HepG2 (cell line): ENCODE data around the gene DDT. TPM values are rescaled to one million over a fixed set of nuclear protein-coding genes. Genes with fewer than 3 reads are reported as not detected.
A peak's percentile ranks its signal among the peaks of the same experiment; 100 is the strongest.

Experiments
- ATAC-seq: fragments of 200-7000 bp; cut with Tn5 transposase; 3 replicates; pipeline ENCODE4 v1.9.1; 2020; ENCODE audit warnings: mild to moderate bottlenecking, moderate library complexity
- BruUV-seq: library from RNA; stranded (reverse); fragments of 400-500 nt; replicated peaks from 2 replicates; lab custom pipeline; 2021; lab: Mats Ljungman, UMichigan
- CTCF ChIA-PET: fragments of 300-600 bp; formaldehyde crosslinking; extraction: SDS; loops from one replicate; lab custom pipeline; 2021; ENCODE audit warnings: low total read pairs, inconsistent platforms, low intra/inter-chr PET ratio; lab: Yijun Ruan, JAX
- POLR2A ChIA-PET: fragments of 350-600 bp; sonication (Branson Sonifier 250); formaldehyde crosslinking; loops from one replicate; lab custom pipeline; 2020; ENCODE audit warnings: antibody characterized with exemption, inconsistent platforms; lab: Yijun Ruan, JAX
- DNase-seq: peaks from one replicate; pipeline ENCODE4 v3.0.0-alpha.2; 2015; ENCODE audit warnings: low spot score
- FAIRE-seq: peaks from 3 replicates; lab custom pipeline; 2011; peaks lifted over from hg19 to GRCh38; lab: Jason Lieb, UNC
- H2AFZ ChIP-seq: one replicate; pipeline ENCODE4 v1.6.1; 2011; ENCODE audit warnings: low read length, inconsistent platforms
- H3K27ac ChIP-seq: fragments of 300-600 bp; 3 replicates; pipeline ENCODE4 v1.8.0; 2011; ENCODE audit warnings: mixed run types, mild to moderate bottlenecking, mixed read lengths, low read length, inconsistent platforms; ENCODE audit not compliant: insufficient read depth; ENCODE audit errors: extremely low read length
- H3K27me3 ChIP-seq, 2 experiments: fragments of 200-600 bp in 1 of 2; 2 replicates in 1 of 2; 3 replicates in 1 of 2; pipeline versions ENCODE4 v1.6.0 to v1.8.0; 2011; ENCODE audit warnings: low read length in 2 of 2, mild to moderate bottlenecking in 2 of 2, moderate library complexity in 2 of 2, inconsistent platforms in 1 of 2; ENCODE audit not compliant: insufficient read depth in 2 of 2, control insufficient read depth in 1 of 2
- H3K36me3 ChIP-seq, 2 experiments: fragments of 200-600 bp in 1 of 2; replicated peaks in 1 of 2; 2 replicates in 1 of 2; 3 replicates in 1 of 2; pipeline versions ENCODE4 v1.5.1 to v1.8.0; 2011; ENCODE audit warnings: low read length in 2 of 2, inconsistent platforms in 1 of 2; ENCODE audit not compliant: insufficient read depth in 2 of 2, control insufficient read depth in 1 of 2
- H3K4me1 ChIP-seq: 2 replicates; pipeline ENCODE4 v1.5.1; 2012; ENCODE audit warnings: low read length, inconsistent platforms; ENCODE audit not compliant: insufficient read depth
- H3K4me2 ChIP-seq: 2 replicates; pipeline ENCODE4 v1.6.0; 2011; ENCODE audit warnings: low read depth, low read length, inconsistent platforms
- H3K4me3 ChIP-seq, 3 experiments: fragments of 200-600 bp in 1 of 3; sonication (generic), shearing (Covaris generic) in 1 of 3; replicated peaks in 1 of 3; 2 replicates each; pipeline ENCODE4 v1.5.1; 2011 to 2016; ENCODE audit warnings: low read length in 3 of 3, inconsistent platforms in 2 of 3, low read depth in 2 of 3, mild to moderate bottlenecking in 2 of 3, control low read depth in 1 of 3, mixed read lengths in 1 of 3; ENCODE audit not compliant: insufficient read depth in 1 of 3
- H3K79me2 ChIP-seq: one replicate; pipeline ENCODE4 v1.6.1; 2011; ENCODE audit warnings: low read length, inconsistent platforms; ENCODE audit not compliant: insufficient read depth
- H3K9ac ChIP-seq: 2 replicates; pipeline ENCODE4 v1.6.0; 2011; ENCODE audit warnings: mild to moderate bottlenecking, low read depth, low read length, inconsistent platforms; ENCODE audit not compliant: insufficient read depth
- H3K9me3 ChIP-seq: 2 replicates; pipeline ENCODE4 v1.5.1; 2012; ENCODE audit warnings: mild to moderate bottlenecking, low read length
- H4K20me1 ChIP-seq: 2 replicates; pipeline ENCODE4 v1.6.0; 2011; ENCODE audit warnings: inconsistent platforms, mild to moderate bottlenecking, low read length, moderate library complexity; ENCODE audit not compliant: insufficient read depth
- JARID2 ChIP-seq: sonication (generic); formaldehyde crosslinking; IDR thresholded peaks from 2 replicates; pipeline ENCODE4 v1.8.1; 2023; ENCODE audit warnings: missing genetic modification reagents, inconsistent platforms; ENCODE audit not compliant: insufficient replicate concordance
- JUNB ChIP-seq: sonication (generic); formaldehyde crosslinking; IDR thresholded peaks from 2 replicates; pipeline ENCODE4 v1.8.0; 2022; ENCODE audit warnings: missing genetic modification reagents, mild to moderate bottlenecking, borderline replicate concordance
- NFATC3 ChIP-seq: sonication (generic); formaldehyde crosslinking; IDR thresholded peaks from 2 replicates; pipeline ENCODE4 v1.5.1; 2020; ENCODE audit warnings: mild to moderate bottlenecking, missing genetic modification reagents
- PHB2 ChIP-seq: fragments of 450-650 bp; IDR thresholded peaks from 2 replicates; pipeline ENCODE4 v1.6.1; 2018; ENCODE audit not compliant: partially characterized antibody
- PRPF4 ChIP-seq: fragments of 200-400 bp; formaldehyde crosslinking; IDR thresholded peaks from 2 replicates; pipeline ENCODE4 v1.6.1; 2016; ENCODE audit warnings: low read length, low read depth; ENCODE audit not compliant: poor library complexity, severe bottlenecking
- SALL2 ChIP-seq: sonication (generic); formaldehyde crosslinking; IDR thresholded peaks from 2 replicates; pipeline ENCODE4 v1.8.1; 2023; ENCODE audit warnings: mild to moderate bottlenecking, missing genetic modification reagents, inconsistent platforms
- SRY ChIP-seq: sonication (generic); formaldehyde crosslinking; IDR thresholded peaks from 2 replicates; pipeline ENCODE4 v1.8.0; 2022; ENCODE audit warnings: mild to moderate bottlenecking, missing genetic modification reagents
- ZMYM3 ChIP-seq: sonication (generic); formaldehyde crosslinking; IDR thresholded peaks from 2 replicates; pipeline ENCODE4 v1.5.1; 2020; ENCODE audit warnings: mild to moderate bottlenecking, missing genetic modification reagents
- ZNF101 ChIP-seq: sonication (generic); formaldehyde crosslinking; IDR thresholded peaks from 2 replicates; pipeline ENCODE4 v1.4.0; 2020; ENCODE audit warnings: mild to moderate bottlenecking, low read depth, missing genetic modification reagents, borderline replicate concordance
- ZNF263 ChIP-seq: sonication (generic); formaldehyde crosslinking; IDR thresholded peaks from 2 replicates; pipeline ENCODE4 v1.4.0; 2020; ENCODE audit warnings: missing genetic modification reagents
- ZNF317 ChIP-seq: sonication (generic); formaldehyde crosslinking; IDR thresholded peaks from 2 replicates; pipeline ENCODE4 v1.5.0; 2020; ENCODE audit warnings: mild to moderate bottlenecking, missing genetic modification reagents
- ZNF329 ChIP-seq: sonication (generic); formaldehyde crosslinking; IDR thresholded peaks from 2 replicates; pipeline ENCODE4 v1.9.0; 2021; ENCODE audit warnings: low read depth, mild to moderate bottlenecking, missing genetic modification reagents
- ZNF484 ChIP-seq: sonication (generic); formaldehyde crosslinking; IDR thresholded peaks from 2 replicates; pipeline ENCODE4 v1.5.1; 2020; ENCODE audit warnings: mild to moderate bottlenecking, low read depth, missing genetic modification reagents, borderline replicate concordance
- ZNF609 ChIP-seq: sonication (generic); formaldehyde crosslinking; IDR thresholded peaks from 2 replicates; pipeline ENCODE4 v1.4.0; 2020; ENCODE audit warnings: mild to moderate bottlenecking, missing genetic modification reagents, borderline replicate concordance
- ZSCAN20 ChIP-seq: sonication (generic); formaldehyde crosslinking; IDR thresholded peaks from 2 replicates; pipeline ENCODE4 v1.4.0; 2020; ENCODE audit warnings: missing genetic modification reagents, mild to moderate bottlenecking, borderline replicate concordance
- WGBS: methylation state at CpG from one replicate; pipeline ENCODE4 v1.1.6; 2017; ENCODE audit warnings: low lambda C conversion rate; 5-methylcytosine and 5-hydroxymethylcytosine counted together
- in situ Hi-C: cut with HindIII; loops from 2 replicates; pipeline ENCODE4 v1.10.0; 2017; ENCODE audit warnings: low pct_unique_long_range_greater_than_20kb; ENCODE audit not compliant: extremely low pct_ligation_motif_present
- intact Hi-C: fragments of 100-400 bp; cut with micrococcal nuclease; formaldehyde crosslinking; loops from one replicate; pipeline ENCODE4 v1.10.0; 2022; ENCODE audit not compliant: unreplicated experiment
- polyA plus RNA-seq, 8 experiments: library from polyadenylated mRNA; depleted of rRNA in 3 of 8; stranded (reverse) in 7 of 8; unstranded in 1 of 8; fragments of >200 nt; fragmentation: Illumina TruSeq in 4 of 8; extraction: Trizol in 4 of 8; gene quantifications; 2 replicates each; pipeline versions ENCODE4 v1.2.1 to v1.2.3, GENCODE V29; 2011 to 2016; ENCODE audit warnings: low read depth in 4 of 8, missing spikeins in 1 of 8, mixed read lengths in 1 of 8; ENCODE audit not compliant: insufficient read depth in 1 of 8
- total RNA-seq, 5 experiments: library from RNA; depleted of rRNA; stranded (reverse); fragments of >200 nt; fragmentation: Illumina TruSeq; extraction: Trizol; gene quantifications; 2 replicates each; pipeline ENCODE4 v1.2.3, GENCODE V29; 2016; ENCODE audit warnings: low read depth in 1 of 5
- TF ChIP-seq, protein P1 (sequence below): IDR thresholded peaks from 2 replicates; pipeline ENCODE4 v1.6.1; 2016; ENCODE audit warnings: missing compliant biosample characterization, missing genetic modification reagents, borderline replicate concordance

Gene DDT
- total and polyA plus RNA-seq, 2 of the 13 experiments (the other 11 are each of a cell fraction or from before 2014, with no cell fraction given), result 143 to 181 TPM

- ChIA-PET CTCF (no interaction called here), POLR2A (no interaction called here)
- H3K27ac ChIP-seq, result peak overlapping the region; percentile 87
- H3K4me3 ChIP-seq, result peak overlapping the region in 1 of 3 experiments; percentile 95; a peak in 1 of 6 replicates
- peaks cover 11% of the 10 kb centered on the region for H3K79me2 ChIP-seq
- H3K36me3 ChIP-seq, result no peaks in the 10 kb centered on the region
- no peak for ATAC-seq
- H3K4me1 ChIP-seq, result peaks cover 76% of the 10 kb centered on the region
- H2AFZ ChIP-seq, result no peak overlapping the region
- no peak for FAIRE-seq
- no peak for DNase-seq
- in situ Hi-C loops, result loop anchor here (5.0 kb wide), 1 partner anchor 70 kb away; no protein-coding TSS in a partner anchor
- H4K20me1 ChIP-seq, result no peaks in the 10 kb centered on the region
- H3K9me3 ChIP-seq, result no peaks in the 10 kb centered on the region
- peak overlapping the region; percentile 73 for H3K9ac ChIP-seq
- intact Hi-C loops, result no loop called here
- H3K27me3 ChIP-seq, result no peaks in the 10 kb centered on the region; a peak in 1 of 5 replicates
- no TSS peak for BruUV-seq
- WGBS, result 60% methylated on average over 7 of the region's 8 CpGs
- H3K4me2 ChIP-seq, result peak overlapping the region; percentile 86
- TF ChIP-seq ZMYM3 (CRISPR knock-in tag), result no peak
- TF ChIP-seq ZNF609 (CRISPR knock-in tag), result peak; percentile 29; the same call in 1 of the 2 replicates
- TF ChIP-seq JUNB, result 0 out of 2 replicates have a peak, but pooled peaks have one; percentile 28
- no peak for TF ChIP-seq ZSCAN20 (CRISPR knock-in tag)
- no peak for TF ChIP-seq PRPF4
- no peak for TF ChIP-seq PHB2
- no peak for TF ChIP-seq ZNF101 (CRISPR knock-in tag)
- 0 out of 2 replicates have a peak, but pooled peaks have one; percentile 27 for TF ChIP-seq ZNF263 (CRISPR knock-in tag)
- no peak for TF ChIP-seq JARID2
- 0 out of 2 replicates have a peak, but pooled peaks have one; percentile 12 for TF ChIP-seq ZNF329 (CRISPR knock-in tag)
- TF ChIP-seq NFATC3 (CRISPR knock-in tag), result no peak
- no peak for TF ChIP-seq ZNF317 (CRISPR knock-in tag)
- peak; percentile 69; the same call in 1 of the 2 replicates for TF ChIP-seq SALL2 (CRISPR knock-in tag)
- TF ChIP-seq, protein P1, sequence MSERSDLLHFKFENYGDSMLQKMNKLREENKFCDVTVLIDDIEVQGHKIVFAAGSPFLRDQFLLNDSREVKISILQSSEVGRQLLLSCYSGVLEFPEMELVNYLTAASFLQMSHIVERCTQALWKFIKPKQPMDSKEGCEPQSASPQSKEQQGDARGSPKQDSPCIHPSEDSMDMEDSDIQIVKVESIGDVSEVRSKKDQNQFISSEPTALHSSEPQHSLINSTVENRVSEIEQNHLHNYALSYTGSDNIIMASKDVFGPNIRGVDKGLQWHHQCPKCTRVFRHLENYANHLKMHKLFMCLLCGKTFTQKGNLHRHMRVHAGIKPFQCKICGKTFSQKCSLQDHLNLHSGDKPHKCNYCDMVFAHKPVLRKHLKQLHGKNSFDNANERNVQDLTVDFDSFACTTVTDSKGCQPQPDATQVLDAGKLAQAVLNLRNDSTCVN (CRISPR knock-in tag), result no peak
- no peak for TF ChIP-seq ZNF484
- 0 out of 2 replicates have a peak, but pooled peaks have one; percentile 61 for TF ChIP-seq SRY
These were observed 33.2 kb upstream of the DDT start for GRCh38 chr22:24007253-24008021.
